Stimulated activated naive CD8-positive, alpha-beta T cell treated with anti-CD3 and anti-CD28 coated beads, Interleukin-15, amount 100 ng/mL, for 72 hours (primary cell): ENCODE measurements around the gene SLIT3.
"Not testable (repeated sequence)": the region's sequence is repeated elsewhere in the genome, so short reads cannot be mapped to it uniquely, and the experiment has no call there.

ENCODE experiments used
- ATAC-seq: fragments of 150-1000 bp; cut with Tn5 transposase; 2 replicates; pipeline ENCODE4 v1.10.0; 2021; ENCODE audit warnings: mild to moderate bottlenecking, moderate library complexity
- DNase-seq, 2 donors: peaks; one replicate each; pipeline ENCODE4 v3.0.0; 2021 to 2022
- H3K27ac Mint-ChIP-seq, 2 donors: one replicate each; pipeline ENCODE4 v1.8.0; 2022; ENCODE audit warnings: mild to moderate bottlenecking in 2 of 2, mixed read lengths in 2 of 2, moderate library complexity in 2 of 2
- H3K27me3 Mint-ChIP-seq: one replicate; pipeline ENCODE4 v1.8.0; 2022; ENCODE audit warnings: mixed read lengths
- H3K4me1 Mint-ChIP-seq: one replicate; pipeline ENCODE4 v1.8.0; 2022; ENCODE audit warnings: mild to moderate bottlenecking, mixed read lengths
- H3K4me3 Mint-ChIP-seq, 2 donors: one replicate each; pipeline ENCODE4 v1.8.0; 2022; ENCODE audit warnings: mild to moderate bottlenecking in 2 of 2, mixed read lengths in 2 of 2, moderate library complexity in 1 of 2
- H3K9me3 Mint-ChIP-seq, 2 donors: one replicate each; pipeline ENCODE4 v1.8.0; 2022; ENCODE audit warnings: mixed read lengths in 2 of 2

Gene SLIT3

DNA sequence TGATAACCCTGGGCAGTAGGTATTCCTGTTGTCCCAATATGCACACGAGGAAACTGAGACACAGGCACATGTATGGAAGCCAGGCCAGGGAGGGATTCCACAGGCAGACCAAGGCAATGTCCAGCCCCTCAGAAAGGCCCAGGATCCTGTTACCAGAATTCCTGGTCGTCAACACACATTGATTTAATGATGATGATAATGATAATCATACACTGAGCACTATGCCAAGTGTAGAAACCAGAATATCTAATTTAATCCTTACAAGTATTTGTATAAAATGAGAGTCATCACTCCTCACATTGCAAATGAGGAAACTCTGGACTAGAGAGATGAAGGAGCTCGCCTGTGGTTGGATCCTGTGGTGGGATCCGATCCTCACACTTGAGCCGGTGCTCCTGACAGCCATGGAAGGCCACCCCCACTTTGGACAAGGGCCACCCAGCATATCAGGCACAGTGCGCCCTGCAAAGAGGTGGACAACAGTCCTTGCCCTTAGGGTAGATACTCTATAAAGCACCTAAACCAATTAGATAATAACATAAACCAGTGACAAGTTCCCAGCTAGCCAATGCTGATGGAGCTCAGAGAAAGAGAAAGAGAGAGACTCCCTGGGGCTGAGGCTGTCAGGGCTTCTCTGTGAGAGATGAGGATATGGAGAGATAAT is 185.3 kb downstream of the SLIT3 start:
- ATAC-seq, result no peak
- Mint-ChIP-seq H3K27me3 (no peaks in the 10 kb centered on the region), H3K9me3 (peaks cover 6 to 7% of the 10 kb centered on the region in 2 donors), H3K4me3 (no peak overlapping the region), H3K4me1 (no peaks in the 10 kb centered on the region), H3K27ac (no peak overlapping the region)
- no peak for DNase-seq

DNA sequence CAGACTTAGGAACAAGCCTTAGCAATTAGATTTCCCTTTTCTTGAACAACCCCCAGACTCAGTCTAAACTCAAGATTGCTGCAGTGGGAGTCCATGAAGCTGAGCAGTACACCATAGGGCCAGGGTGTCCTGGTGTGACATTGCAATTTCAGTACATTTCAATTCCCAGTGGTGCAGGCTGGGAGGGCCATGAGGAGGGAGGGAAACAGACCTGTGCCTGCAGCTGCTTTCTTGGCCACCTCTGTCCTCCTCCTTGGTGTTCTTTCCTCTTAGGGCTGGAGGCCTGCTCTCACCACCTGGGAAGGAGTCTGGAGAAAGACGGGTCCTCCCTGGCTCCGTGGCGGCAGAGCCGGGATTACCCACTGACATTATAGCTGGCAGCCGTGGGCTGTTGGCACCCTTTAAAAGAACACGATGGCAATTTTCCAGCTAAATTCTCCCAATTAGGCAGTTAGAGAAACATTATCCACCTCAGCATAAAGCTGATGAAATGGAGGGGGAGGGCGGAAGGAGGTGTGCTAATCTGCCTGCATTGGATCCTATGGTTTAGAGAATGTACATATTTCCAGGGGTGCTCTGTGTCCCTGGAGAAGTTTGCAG is 186.4 kb downstream of the SLIT3 start:
- Mint-ChIP-seq H3K4me1 (no peaks in the 10 kb centered on the region), H3K4me3 (no peak overlapping the region), H3K27ac (no peak overlapping the region), H3K27me3 (no peaks in the 10 kb centered on the region), H3K9me3 (peaks cover 6 to 7% of the 10 kb centered on the region in 2 donors)
- ATAC-seq (no peak), DNase-seq (no peak)

DNA sequence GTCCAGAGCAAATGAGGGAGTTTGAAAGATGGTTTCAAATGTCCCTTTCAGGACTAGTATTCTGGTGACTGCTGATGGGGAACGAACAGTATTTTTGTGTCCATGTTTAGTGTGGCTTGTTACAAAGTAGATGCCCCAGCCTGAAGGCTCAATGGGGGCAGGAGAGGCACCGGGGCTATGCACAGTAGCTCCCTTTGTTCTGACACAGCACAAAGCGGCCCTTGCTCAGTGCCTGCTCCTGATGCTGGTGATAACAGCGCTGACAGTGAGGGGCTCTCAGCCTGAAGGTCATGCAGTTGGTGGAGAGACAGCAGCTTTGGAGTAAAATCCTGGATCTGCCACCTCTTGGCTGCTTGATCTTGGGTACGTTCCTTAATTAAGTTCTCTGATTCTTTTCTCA is 188.9 kb downstream of the SLIT3 start:
- Mint-ChIP-seq H3K4me3 (no peak overlapping the region), H3K27ac (no peak overlapping the region), H3K27me3 (no peaks in the 10 kb centered on the region), H3K9me3 (peaks cover 6 to 7% of the 10 kb centered on the region in 2 donors), H3K4me1 (no peaks in the 10 kb centered on the region)
- no peak for ATAC-seq
- DNase-seq, result no peak

DNA sequence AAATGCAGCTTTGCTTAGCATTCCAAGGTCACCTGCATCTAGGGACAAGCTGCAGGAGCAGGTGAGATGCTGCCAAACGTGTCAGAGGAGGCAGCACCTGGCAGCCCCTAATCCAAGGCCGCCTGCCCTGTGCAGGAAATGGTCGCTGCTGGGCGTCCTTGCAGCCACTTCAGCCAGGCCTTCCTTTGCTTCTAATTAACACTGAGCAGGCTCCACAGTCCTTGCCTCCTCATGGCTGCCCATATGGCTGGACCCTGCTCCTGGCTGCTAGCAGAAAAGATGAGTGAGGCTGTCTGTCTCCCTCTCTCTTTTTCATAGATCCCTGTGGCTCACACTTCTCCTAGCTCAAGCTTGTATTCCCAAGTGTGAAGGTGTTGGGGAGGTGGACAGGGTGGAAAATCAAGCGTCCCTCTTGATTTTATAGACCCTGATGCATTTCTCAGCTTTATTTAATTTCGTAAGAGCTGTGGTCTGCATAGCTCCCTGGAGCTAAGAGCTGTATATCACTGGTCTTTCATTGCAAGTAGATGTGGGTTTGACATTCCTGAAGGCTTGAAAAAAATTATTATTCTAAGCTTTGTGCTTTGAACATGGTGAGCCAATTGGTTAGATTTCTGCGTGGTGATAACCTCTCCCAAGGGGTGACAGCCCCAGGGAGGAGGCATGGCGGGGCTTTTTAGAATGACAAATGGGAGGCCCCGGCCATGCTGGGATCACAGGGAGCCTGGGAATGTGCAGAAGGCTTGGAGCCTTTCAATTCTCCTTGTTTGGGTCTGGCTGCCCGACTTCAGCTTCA is 193.8 kb downstream of the SLIT3 start:
- ATAC-seq, result no peak
- Mint-ChIP-seq H3K4me1 (no peaks in the 10 kb centered on the region), H3K4me3 (no peak overlapping the region), H3K27ac (no peak overlapping the region), H3K27me3 (no peaks in the 10 kb centered on the region), H3K9me3 (peaks cover 7 to 11% of the 10 kb centered on the region in 2 donors)
- DNase-seq, result no peak

DNA sequence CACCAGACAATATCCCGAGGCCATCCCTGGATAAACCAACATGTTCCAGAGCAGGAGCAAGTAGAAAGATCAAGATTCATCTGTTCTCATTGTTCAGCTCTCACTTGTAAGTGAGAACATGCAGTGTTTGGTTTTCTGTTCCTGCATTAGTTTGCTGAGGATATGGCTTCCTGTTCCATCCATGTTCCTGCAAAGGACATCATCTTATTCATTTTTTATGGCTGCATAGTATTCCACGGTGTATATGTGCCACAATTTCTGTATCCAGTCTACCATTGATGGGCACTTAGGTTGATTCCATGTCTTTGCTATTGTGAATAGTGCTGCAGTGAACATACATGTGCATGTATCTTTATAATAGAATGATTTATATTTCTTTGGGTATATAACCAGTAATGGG is 195.4 kb downstream of the SLIT3 start:
- not testable (repeated sequence) for H3K27ac Mint-ChIP-seq, H3K4me3 Mint-ChIP-seq

DNA sequence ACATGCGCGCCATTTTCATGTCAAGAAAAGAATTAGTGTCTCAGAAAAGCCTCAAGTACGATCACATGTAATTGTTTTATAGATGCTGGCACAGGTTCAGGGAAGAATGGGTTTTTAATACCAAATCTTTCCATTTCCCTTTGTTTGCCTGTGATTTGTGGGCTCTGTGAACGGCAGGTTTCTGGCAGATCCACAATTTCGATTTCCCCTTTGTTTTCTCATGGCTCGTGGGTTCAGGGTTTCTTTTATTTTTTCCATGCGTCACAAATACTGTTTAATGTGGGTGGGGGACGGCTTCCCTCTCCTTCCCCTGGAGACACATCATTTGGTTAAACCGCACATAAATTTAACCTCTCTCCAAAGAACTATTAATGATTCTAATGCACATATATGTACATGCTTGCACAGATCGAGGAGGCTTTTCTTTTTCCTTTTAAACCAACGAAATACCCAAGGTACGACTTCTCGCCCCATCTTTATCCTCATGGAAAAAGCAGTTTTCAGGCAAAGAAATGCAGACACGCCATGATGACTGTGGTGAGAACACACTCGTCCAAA is 195.9 kb downstream of the SLIT3 start:
- Mint-ChIP-seq H3K4me1 (no peaks in the 10 kb centered on the region), H3K27me3 (peaks cover 3% of the 10 kb centered on the region), H3K27ac (no peak overlapping the region), H3K9me3 (peaks cover 0 to 4% of the 10 kb centered on the region in 2 donors), H3K4me3 (no peak overlapping the region)
- ATAC-seq (no peak), DNase-seq (no peak)

More for the DNA sequence above, 195.4 kb downstream of the SLIT3 start:
- not testable (repeated sequence) for DNase-seq, H3K9me3 Mint-ChIP-seq, H3K27me3 Mint-ChIP-seq, ATAC-seq, H3K4me1 Mint-ChIP-seq

DNA sequence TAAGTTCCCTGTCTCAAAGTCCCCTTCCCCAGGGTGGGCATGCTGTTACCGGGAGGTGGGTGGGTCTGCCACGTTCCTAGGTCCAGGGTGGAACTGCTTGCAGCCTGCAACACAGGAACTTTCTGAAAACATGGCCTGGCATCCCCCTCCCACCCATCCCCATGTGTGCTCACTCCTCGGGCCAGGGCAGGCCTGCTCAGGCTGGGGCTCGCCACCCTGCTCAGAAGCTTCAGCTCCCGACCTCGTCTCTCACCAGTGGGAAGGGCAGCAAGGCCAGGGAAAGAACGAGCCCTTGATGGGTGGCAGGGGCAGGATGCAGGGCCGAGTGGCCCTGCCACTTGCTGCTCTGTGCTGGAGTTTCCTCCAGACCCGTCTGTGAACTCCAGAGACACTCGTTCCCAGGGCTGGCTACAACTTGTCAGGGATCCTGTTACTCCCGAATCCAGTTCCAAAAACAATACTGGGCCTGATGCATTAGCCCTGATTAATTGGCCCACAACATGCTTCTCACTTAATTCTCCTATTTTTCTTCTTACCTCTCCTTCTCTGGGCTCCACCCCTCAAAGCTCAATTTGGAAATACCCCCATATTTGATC is 197.3 kb downstream of the SLIT3 start:
- Mint-ChIP-seq H3K4me1 (no peaks in the 10 kb centered on the region), H3K4me3 (no peak overlapping the region), H3K27me3 (peaks cover 14% of the 10 kb centered on the region), H3K27ac (no peak overlapping the region), H3K9me3 (peaks cover 0 to 4% of the 10 kb centered on the region in 2 donors)
- ATAC-seq, result no peak
- no peak for DNase-seq

DNA sequence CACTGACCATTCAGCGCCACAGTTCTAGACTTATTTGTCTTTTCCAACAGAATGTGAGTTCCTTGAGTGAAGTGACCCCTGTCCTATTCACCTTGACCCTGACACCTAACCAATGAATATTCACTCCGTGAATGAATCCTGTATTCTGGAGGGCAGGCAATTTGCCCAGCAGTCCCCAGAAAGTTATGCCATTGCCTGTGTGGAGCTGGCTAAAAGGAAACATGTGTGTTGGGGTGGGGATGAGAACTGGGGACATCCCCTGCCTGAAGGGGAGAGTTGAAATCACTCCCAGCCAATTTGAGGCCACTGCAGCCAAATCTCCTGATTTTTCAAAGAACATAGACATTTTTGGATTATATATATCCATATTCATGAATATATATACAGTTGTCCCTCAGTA is 199.0 kb downstream of the SLIT3 start:
- Mint-ChIP-seq H3K27ac (no peak overlapping the region), H3K9me3 (peaks cover 0 to 4% of the 10 kb centered on the region in 2 donors), H3K27me3 (peaks cover 14% of the 10 kb centered on the region), H3K4me1 (no peaks in the 10 kb centered on the region), H3K4me3 (no peak overlapping the region)
- no peak for ATAC-seq
- no peak for DNase-seq

DNA sequence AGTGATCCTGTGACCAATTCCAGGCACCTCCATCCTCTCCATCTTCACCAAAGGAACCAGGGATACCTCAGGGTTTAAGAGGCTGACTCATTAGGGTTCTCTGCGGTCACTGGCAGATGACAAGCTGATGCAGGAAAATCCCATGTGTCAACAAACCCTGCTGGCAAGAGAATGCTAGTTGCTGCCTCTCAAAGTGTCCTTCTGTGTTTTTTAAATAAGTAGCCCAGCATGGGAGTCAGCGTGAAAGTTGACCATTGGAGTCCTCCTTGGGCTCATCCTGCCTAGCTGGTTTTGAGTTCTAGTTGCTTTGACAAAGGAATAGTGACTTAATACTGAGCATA is 200.2 kb downstream of the SLIT3 start:
- Mint-ChIP-seq H3K27ac (no peak overlapping the region), H3K4me1 (no peaks in the 10 kb centered on the region), H3K9me3 (peaks cover 0 to 4% of the 10 kb centered on the region in 2 donors), H3K4me3 (no peak overlapping the region), H3K27me3 (peaks cover 14% of the 10 kb centered on the region)
- ATAC-seq (no peak), DNase-seq (no peak)

DNA sequence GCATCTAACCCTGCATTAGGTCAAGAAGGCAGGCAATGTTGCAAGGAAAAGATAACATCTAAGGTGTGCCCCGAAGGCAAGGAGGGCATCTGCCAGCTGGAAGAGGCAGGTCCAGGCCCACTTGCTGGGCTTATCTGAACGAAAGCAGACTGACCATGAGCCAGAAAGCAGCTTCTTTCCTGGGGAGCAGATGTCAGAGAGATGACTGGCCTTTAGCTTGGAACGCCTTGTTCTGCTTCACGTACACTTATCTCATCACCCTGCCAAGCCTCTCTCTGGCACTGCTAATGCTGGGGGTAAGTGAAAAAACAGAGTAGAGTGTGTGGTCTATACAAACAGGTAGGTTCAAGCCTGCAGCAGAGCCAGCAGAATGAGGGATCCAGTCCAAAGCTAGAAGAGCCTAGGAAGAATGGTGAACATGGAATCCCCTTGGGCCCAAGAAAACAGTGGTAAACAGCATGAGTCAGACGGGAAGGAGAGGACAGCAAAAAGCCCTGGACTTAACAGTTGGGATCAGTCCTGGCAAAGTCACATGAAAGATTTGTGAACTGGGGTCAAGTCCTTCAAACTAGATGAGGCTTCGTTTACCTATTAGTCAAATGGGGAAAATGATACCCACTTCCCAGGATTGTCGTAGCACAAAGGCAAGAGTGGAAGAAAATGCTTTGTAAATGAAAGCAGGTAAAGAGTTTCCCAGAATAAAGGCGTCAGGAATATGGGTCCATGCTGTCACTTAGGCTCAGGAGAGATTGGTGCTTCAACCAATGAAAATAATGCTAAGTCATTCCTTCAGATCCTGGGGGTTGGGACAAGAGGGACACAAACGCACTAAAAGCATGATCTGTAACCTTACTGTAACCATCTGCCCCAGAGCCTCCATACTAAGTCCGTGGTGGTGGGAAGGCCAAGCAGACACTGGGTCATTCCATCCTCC is 200.9 kb downstream of the SLIT3 start:
- DNase-seq (no peak), ATAC-seq (no peak)
- Mint-ChIP-seq H3K4me3 (no peak overlapping the region), H3K4me1 (no peaks in the 10 kb centered on the region), H3K27me3 (peaks cover 14% of the 10 kb centered on the region), H3K9me3 (peaks cover 0 to 3% of the 10 kb centered on the region in 2 donors), H3K27ac (peak overlapping the region in 1 of 2 donors; percentile 77)

DNA sequence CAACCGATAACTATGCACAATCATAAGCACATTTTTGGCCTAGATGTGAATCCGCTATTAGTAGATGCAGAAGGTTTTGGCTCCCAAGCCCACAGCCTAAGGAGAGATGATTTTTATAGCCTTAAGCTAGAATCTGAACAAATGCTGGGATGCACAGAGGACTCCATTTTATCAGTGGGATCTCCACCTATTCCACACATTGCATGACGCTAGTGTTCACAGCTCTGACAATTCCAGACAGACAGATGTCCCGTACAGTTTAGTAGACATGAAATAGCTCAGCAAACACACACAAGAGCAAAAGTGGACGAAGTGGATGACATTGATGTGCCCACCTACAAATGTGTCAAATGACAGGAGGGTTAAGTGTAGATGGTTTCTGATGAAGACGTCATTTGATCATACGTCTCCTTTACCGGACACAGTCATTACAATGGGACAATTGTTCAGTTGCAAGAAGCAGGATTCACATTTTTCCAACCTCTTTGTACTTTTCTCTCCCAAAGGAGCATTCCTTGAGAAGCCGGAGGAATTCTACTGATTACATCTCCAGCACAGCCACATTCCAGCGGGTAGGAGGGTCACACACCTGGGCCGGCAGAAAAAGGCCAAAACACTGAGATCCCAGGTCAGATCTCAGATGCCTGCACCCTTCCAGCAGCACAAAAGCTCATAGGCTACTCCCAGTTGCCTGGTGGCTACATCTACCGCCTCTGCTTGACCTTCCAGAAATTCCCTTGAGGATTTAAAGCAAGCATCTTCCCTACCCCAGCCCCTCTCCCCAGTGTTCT is 202.4 kb downstream of the SLIT3 start:
- no peak overlapping the region for H3K27ac Mint-ChIP-seq
- no peak for DNase-seq
- no peaks in the 10 kb centered on the region for H3K9me3 Mint-ChIP-seq
- no peak overlapping the region for H3K4me3 Mint-ChIP-seq
- no peaks in the 10 kb centered on the region for H3K4me1 Mint-ChIP-seq
- ATAC-seq, result no peak
- peaks cover 14% of the 10 kb centered on the region for H3K27me3 Mint-ChIP-seq

DNA sequence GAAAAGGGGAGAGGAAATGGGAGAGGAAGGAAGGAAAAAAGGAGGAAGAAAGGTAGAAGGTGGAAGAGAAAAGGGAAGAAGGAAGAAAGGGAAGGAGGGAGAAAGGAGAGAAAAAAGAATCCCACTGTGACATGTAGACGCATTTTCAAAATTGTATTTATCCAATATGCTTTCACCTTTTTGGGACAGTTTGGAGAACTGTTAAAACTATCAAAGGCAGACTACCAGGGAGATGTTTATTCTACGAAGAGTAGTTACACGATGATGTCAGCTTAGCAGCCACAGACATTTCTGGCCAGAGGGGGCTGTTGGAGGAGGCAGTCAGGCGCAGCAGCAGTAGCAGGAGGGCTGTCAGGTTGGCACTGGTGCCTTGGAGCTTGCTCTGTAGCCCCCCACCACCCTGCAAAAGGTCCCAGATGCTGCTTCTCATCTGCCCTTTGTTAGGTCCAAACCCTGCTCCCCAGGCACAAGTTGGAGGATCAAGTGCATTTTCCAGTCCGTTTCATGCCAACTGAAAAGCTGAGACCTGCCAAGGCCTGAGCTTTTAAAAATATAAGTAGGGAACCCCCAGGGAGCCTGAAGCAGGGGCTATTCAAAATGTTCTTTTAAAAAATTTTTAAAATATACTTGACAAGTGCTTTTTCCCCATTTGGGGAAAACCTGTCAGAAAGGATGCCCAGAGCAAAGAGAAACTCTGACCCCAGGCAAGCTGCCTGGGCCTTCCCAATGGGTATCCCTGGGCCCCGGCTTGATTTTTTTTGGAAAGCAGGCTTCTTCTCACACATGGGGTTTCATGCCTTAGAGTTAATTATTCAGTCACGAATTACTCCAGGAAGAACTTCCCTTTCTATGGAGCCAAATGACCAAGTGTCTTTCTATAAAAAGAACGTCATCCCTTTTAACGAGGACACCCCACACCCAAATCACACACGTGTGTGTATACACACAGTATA is 203.3 kb downstream of the SLIT3 start:
- peaks cover 14% of the 10 kb centered on the region for H3K27me3 Mint-ChIP-seq
- H3K27ac Mint-ChIP-seq, result peak overlapping the region in 1 of 2 donors; percentile 36
- DNase-seq (no peak), ATAC-seq (no peak)
- H3K4me1 Mint-ChIP-seq, result no peaks in the 10 kb centered on the region
- no peaks in the 10 kb centered on the region for H3K9me3 Mint-ChIP-seq
- no peak overlapping the region for H3K4me3 Mint-ChIP-seq

DNA sequence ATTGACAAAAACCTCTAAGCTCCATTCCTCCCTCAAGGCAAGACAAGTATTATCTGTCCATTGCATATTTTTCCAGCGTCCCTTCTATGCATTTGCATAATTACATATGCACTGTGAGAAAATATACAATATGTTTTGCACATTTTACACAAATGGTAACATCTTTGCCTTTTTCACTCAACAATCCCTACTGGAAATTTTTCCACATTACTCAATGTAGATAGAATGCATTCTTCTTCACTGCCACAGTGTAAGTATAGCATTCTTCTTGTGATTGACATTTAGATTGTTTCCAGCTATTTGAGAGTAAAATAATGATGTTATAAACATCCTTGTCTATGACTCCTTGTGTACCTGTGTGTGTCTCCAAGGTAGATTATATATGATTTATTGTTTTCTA is 205.0 kb downstream of the SLIT3 start:
- H3K4me3 Mint-ChIP-seq, result no peak overlapping the region
- H3K27ac Mint-ChIP-seq, result no peak overlapping the region
- H3K9me3 Mint-ChIP-seq, result no peaks in the 10 kb centered on the region
- ATAC-seq (no peak), DNase-seq (no peak)
- peaks cover 14% of the 10 kb centered on the region for H3K27me3 Mint-ChIP-seq
- no peaks in the 10 kb centered on the region for H3K4me1 Mint-ChIP-seq
